Smooth muscle cell (in vitro differentiated cells): Measurements from ENCODE around the gene IRX6. TPM values are rescaled to one million over a fixed set of nuclear protein-coding genes. Genes with fewer than 3 reads are reported as not detected.
A peak's percentile ranks its signal among the peaks of the same experiment; 100 is the strongest.

Experiments used
- DNase-seq: peaks from one replicate; lab custom pipeline; 2025; ENCODE audit not compliant: unreplicated experiment; lab: John Stamatoyannopoulos, UW
- H2AFZ ChIP-seq: fragments of 200-600 bp; sonication (generic); 2 replicates; pipeline ENCODE4 v1.6.0; 2016; ENCODE audit warnings: antibody characterized with exemption, low read depth, mild to moderate bottlenecking
- H3F3A ChIP-seq: fragments of 200-600 bp; sonication (generic); 2 replicates; pipeline ENCODE4 v1.6.0; 2017; ENCODE audit warnings: antibody characterized with exemption, low read depth
- H3K27ac ChIP-seq: fragments of 200-600 bp; sonication (generic); 2 replicates; pipeline ENCODE4 v1.5.1; 2016; ENCODE audit warnings: low read depth, mild to moderate bottlenecking
- H3K27me3 ChIP-seq: fragments of 200-600 bp; sonication (generic); 2 replicates; pipeline ENCODE4 v1.6.1; 2016; ENCODE audit warnings: low read depth, mild to moderate bottlenecking
- H3K36me3 ChIP-seq: fragments of 200-600 bp; sonication (generic); 2 replicates; pipeline ENCODE4 v1.5.1; 2016; ENCODE audit warnings: low read depth
- H3K4me1 ChIP-seq: fragments of 200-600 bp; sonication (generic); 2 replicates; pipeline ENCODE4 v1.5.1; 2016; ENCODE audit warnings: low read depth
- H3K4me2 ChIP-seq: fragments of 200-600 bp; sonication (generic); 2 replicates; pipeline ENCODE4 v1.6.0; 2016; ENCODE audit warnings: mild to moderate bottlenecking
- H3K4me3 ChIP-seq: fragments of 200-600 bp; sonication (generic); 2 replicates; pipeline ENCODE4 v1.5.1; 2016; ENCODE audit warnings: mild to moderate bottlenecking
- H3K79me2 ChIP-seq: fragments of 200-600 bp; sonication (generic); 2 replicates; pipeline ENCODE4 v1.6.0; 2016; ENCODE audit warnings: low read depth, mild to moderate bottlenecking
- H3K9ac ChIP-seq: fragments of 200-600 bp; sonication (generic); 2 replicates; pipeline ENCODE4 v1.6.0; 2016; ENCODE audit warnings: low read depth
- H3K9me3 ChIP-seq: fragments of 200-600 bp; sonication (generic); replicated peaks from 2 replicates; pipeline ENCODE4 v1.5.1; 2016; ENCODE audit warnings: low read depth
- H4K20me1 ChIP-seq: fragments of 200-600 bp; sonication (generic); 2 replicates; pipeline ENCODE4 v1.6.0; 2016; ENCODE audit warnings: low read depth
- WGBS: methylation state at CpG from one replicate; pipeline ENCODE4 v1.1.7; 2016; ENCODE audit warnings: low lambda C conversion rate; 5-methylcytosine and 5-hydroxymethylcytosine counted together
- polyA plus RNA-seq: library from polyadenylated mRNA; unstranded; fragments of >200 nt; fragmentation: Nextera tagmentation; extraction: Ambion mirVana; gene quantifications from 2 replicates; pipeline ENCODE4 v1.2.1, GENCODE V29; 2016
- total RNA-seq: library from RNA; depleted of rRNA; stranded (reverse); fragments of >200 nt; gene quantifications from 2 replicates; pipeline ENCODE4 v1.2.3, GENCODE V29; 2014
- TF ChIP-seq, protein P1 (sequence below): fragments of 200-600 bp; sonication (generic); IDR thresholded peaks from 2 replicates; pipeline ENCODE4 v1.5.1; 2017; ENCODE audit warnings: borderline replicate concordance, mild to moderate bottlenecking, antibody characterized with exemption; ENCODE audit not compliant: insufficient read depth, poor library complexity, severe bottlenecking

IRX6 gene
- total and polyA plus RNA-seq, 2 experiments from 2014 or later = not detected

GRCh38 chr16:55302635-55303034 lies 21.4 kb upstream of the IRX6 start:
- H3K79me2 ChIP-seq = no peaks in the 10 kb centered on the region
- no peak overlapping the region for H3K4me2 ChIP-seq
- 44% methylated on average over 6 of the region's 6 CpGs for WGBS
- TF ChIP-seq, protein P1, sequence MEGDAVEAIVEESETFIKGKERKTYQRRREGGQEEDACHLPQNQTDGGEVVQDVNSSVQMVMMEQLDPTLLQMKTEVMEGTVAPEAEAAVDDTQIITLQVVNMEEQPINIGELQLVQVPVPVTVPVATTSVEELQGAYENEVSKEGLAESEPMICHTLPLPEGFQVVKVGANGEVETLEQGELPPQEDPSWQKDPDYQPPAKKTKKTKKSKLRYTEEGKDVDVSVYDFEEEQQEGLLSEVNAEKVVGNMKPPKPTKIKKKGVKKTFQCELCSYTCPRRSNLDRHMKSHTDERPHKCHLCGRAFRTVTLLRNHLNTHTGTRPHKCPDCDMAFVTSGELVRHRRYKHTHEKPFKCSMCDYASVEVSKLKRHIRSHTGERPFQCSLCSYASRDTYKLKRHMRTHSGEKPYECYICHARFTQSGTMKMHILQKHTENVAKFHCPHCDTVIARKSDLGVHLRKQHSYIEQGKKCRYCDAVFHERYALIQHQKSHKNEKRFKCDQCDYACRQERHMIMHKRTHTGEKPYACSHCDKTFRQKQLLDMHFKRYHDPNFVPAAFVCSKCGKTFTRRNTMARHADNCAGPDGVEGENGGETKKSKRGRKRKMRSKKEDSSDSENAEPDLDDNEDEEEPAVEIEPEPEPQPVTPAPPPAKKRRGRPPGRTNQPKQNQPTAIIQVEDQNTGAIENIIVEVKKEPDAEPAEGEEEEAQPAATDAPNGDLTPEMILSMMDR = no peak
- no peaks in the 10 kb centered on the region for H3K4me1 ChIP-seq
- H3F3A ChIP-seq = no peaks in the 10 kb centered on the region
- no peak for DNase-seq
- no peak overlapping the region for H3K4me3 ChIP-seq
- H3K27ac ChIP-seq = no peak overlapping the region
- peaks cover 32% of the 10 kb centered on the region for H3K27me3 ChIP-seq
- no peak overlapping the region for H3K9ac ChIP-seq
- no peaks in the 10 kb centered on the region for H3K36me3 ChIP-seq
- no peaks in the 10 kb centered on the region for H4K20me1 ChIP-seq
- H2AFZ ChIP-seq = no peak overlapping the region
- no peaks in the 10 kb centered on the region for H3K9me3 ChIP-seq

GRCh38 chr16:55308973-55309372 lies 15.0 kb upstream of the IRX6 start:
- no peak for DNase-seq
- Histone ChIP-seq H3K27me3 (peaks cover 37% of the 10 kb centered on the region), H4K20me1 (no peaks in the 10 kb centered on the region), H3K9me3 (no peaks in the 10 kb centered on the region), H3K36me3 (no peaks in the 10 kb centered on the region), H3F3A (no peaks in the 10 kb centered on the region), H3K4me3 (no peak overlapping the region), H3K79me2 (no peaks in the 10 kb centered on the region), H3K4me2 (no peak overlapping the region), H3K27ac (no peak overlapping the region), H3K9ac (no peak overlapping the region), H3K4me1 (no peaks in the 10 kb centered on the region), H2AFZ (no peak overlapping the region)
- TF ChIP-seq, protein P1 = no peak
- 79% methylated on average over 2 of the region's 2 CpGs for WGBS

- 80% methylated on average over 2 of the region's 2 CpGs for WGBS
- Histone ChIP-seq H2AFZ (no peak overlapping the region), H3K27me3 (peaks cover 100% of the 10 kb centered on the region), H3F3A (no peaks in the 10 kb centered on the region), H3K4me2 (no peak overlapping the region), H3K79me2 (no peaks in the 10 kb centered on the region), H3K36me3 (no peaks in the 10 kb centered on the region), H3K4me3 (no peak overlapping the region), H3K27ac (no peak overlapping the region), H3K9me3 (no peaks in the 10 kb centered on the region), H4K20me1 (no peaks in the 10 kb centered on the region), H3K4me1 (no peaks in the 10 kb centered on the region), H3K9ac (no peak overlapping the region)
- TF ChIP-seq, protein P1 = no peak
- no peak for DNase-seq
Measured at GRCh38 chr16:55322327-55322726, 1.7 kb upstream of the IRX6 start.

DNA sequence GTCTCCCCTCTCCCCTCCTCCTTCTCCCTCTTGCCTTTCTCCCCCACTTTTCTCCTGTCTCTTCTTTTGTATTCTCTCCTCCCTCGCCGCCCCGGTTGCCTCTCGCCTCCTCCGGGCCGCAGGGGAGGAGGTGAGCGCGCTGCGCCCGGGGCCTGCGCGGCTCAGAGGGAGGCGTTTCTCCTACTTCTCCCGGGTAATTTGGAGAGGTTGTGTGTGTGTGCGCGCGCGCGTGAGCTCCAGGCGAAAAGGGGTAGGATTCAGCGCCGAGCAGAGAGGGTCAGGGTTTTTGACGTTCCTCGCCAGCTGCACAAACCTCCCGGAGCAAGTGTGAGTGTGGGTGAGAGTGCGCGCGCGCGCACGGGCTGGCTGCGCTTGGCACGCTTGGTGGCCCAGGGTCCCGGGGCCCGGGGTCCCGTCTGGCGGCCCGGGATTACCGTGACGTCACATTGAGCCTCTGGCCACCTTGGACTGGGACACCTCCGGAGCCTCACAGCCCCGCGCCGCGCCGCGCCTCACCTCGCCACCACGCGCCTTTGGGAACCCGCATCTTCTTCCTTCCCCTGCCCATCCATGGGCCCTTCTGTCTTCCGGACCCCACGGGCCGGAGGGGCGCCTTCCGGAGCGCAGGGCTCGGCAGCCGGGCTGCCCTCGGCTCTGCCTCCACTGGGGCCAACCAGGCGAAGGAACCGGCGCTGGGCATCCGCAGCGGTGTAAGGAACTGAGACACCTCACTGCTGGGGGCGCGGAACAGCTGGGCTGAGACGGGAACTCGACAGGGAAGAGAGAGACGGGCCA lies 479 bp downstream of the IRX6 start:
- no peak overlapping the region for H2AFZ ChIP-seq

More for the DNA sequence above, 479 bp downstream of the IRX6 start:
- Histone ChIP-seq H3K9me3 (no peaks in the 10 kb centered on the region), H3K27me3 (peaks cover 100% of the 10 kb centered on the region), H4K20me1 (no peaks in the 10 kb centered on the region), H3K27ac (no peak overlapping the region), H3K4me1 (no peaks in the 10 kb centered on the region), H3K4me3 (peak overlapping the region; percentile 18), H3K9ac (no peak overlapping the region), H3K36me3 (no peaks in the 10 kb centered on the region), H3K79me2 (no peaks in the 10 kb centered on the region), H3K4me2 (peak overlapping the region; percentile 76), H3F3A (no peaks in the 10 kb centered on the region)
- TF ChIP-seq, protein P1 = no peak
- no peak for DNase-seq
- 1% methylated on average over 69 of the region's 70 CpGs for WGBS
